ENCODE results near the gene GALNT7. TPM values are rescaled to one million over a fixed set of nuclear protein-coding genes. Genes with fewer than 3 reads are reported as not detected.

Gene GALNT7
- total and polyA plus RNA-seq, 7 donors: 0.69 to 3.2 (median 1.6) TPM

GRCh38 chr4:173274744-173275143 is 106.1 kb downstream of the GALNT7 start:
- WGBS, 3 donors: 96 to 97% (median 97%) methylated on average over 4 of the region's 4 CpGs
- H3K27ac ChIP-seq: no peak overlapping the region
- H3K4me1 ChIP-seq: no peaks in the 10 kb centered on the region
- H3K27me3 ChIP-seq (ENCODE audit: insufficient read depth in 3 of 3, low read length in 2 of 3): no peaks in the 10 kb centered on the region
- no peak for TF ChIP-seq CTCF (IDR thresholded peaks at IDR 0.05)
- H3K9me3 ChIP-seq: no peaks in the 10 kb centered on the region
- ATAC-seq: no peak
- H3K4me3 ChIP-seq: no peak overlapping the region
- intact Hi-C loops (cut with DNase I): no loop called here
- no peaks in the 10 kb centered on the region for H3K36me3 ChIP-seq (ENCODE audit: insufficient read depth in 1 of 2, low read depth in 1 of 2)
- no peak for DNase-seq

GRCh38 chr4:173275150-173275549 is 106.5 kb downstream of the GALNT7 start:
- Histone ChIP-seq H3K36me3 (ENCODE audit: insufficient read depth in 1 of 2, low read depth in 1 of 2) (no peaks in the 10 kb centered on the region), H3K27me3 (ENCODE audit: insufficient read depth in 3 of 3, low read length in 2 of 3) (no peaks in the 10 kb centered on the region), H3K9me3 (no peaks in the 10 kb centered on the region), H3K27ac (no peak overlapping the region), H3K4me1 (no peaks in the 10 kb centered on the region), H3K4me3 (no peak overlapping the region)
- TF ChIP-seq CTCF (IDR thresholded peaks at IDR 0.05): no peak
- ATAC-seq: no peak
- no peak for DNase-seq
- intact Hi-C loops (cut with DNase I): no loop called here
- WGBS, 3 donors: 96 to 99% (median 97%) methylated on average over 7 of the region's 7 CpGs

GRCh38 chr4:173277340-173277739 is 108.7 kb downstream of the GALNT7 start:
- Histone ChIP-seq H3K27me3 (ENCODE audit: insufficient read depth in 3 of 3, low read length in 2 of 3) (no peaks in the 10 kb centered on the region), H3K27ac (no peak overlapping the region), H3K4me3 (no peak overlapping the region), H3K4me1 (no peaks in the 10 kb centered on the region), H3K9me3 (no peaks in the 10 kb centered on the region), H3K36me3 (ENCODE audit: insufficient read depth in 1 of 2, low read depth in 1 of 2) (no peaks in the 10 kb centered on the region)
- ATAC-seq (no peak), DNase-seq (no peak)
- intact Hi-C loops (cut with DNase I): no loop called here
- TF ChIP-seq CTCF (IDR thresholded peaks at IDR 0.05): no peak
- WGBS, 3 donors: 81 to 91% (median 86%) methylated on average over 2 of the region's 2 CpGs

GRCh38 chr4:173280998-173281397 is 112.4 kb downstream of the GALNT7 start:
- no peaks in the 10 kb centered on the region for H3K27me3 ChIP-seq (ENCODE audit: insufficient read depth in 3 of 3, low read length in 2 of 3)
- no peak for ATAC-seq
- H3K9me3 ChIP-seq: peaks cover 22% of the 10 kb centered on the region
- intact Hi-C loops (cut with DNase I): no loop called here
- H3K4me1 ChIP-seq: no peaks in the 10 kb centered on the region
- H3K27ac ChIP-seq: no peak overlapping the region
- DNase-seq: no peak
- H3K4me3 ChIP-seq: no peak overlapping the region
- H3K36me3 ChIP-seq (ENCODE audit: insufficient read depth in 1 of 2, low read depth in 1 of 2): no peaks in the 10 kb centered on the region
- WGBS, 3 donors: 91 to 94% (median 91%) methylated on average over 4 of the region's 4 CpGs
- TF ChIP-seq CTCF (IDR thresholded peaks at IDR 0.05): no peak

All from psoas muscle (tissue), 8 donors.